Stimulated activated CD4-positive, alpha-beta T cell treated with anti-CD3 and anti-CD28 coated beads, Interleukin-12 subunit alpha, Interleukin-12 subunit beta, amount 100 ng/mL, for 48 hours (primary cell): ENCODE data around the gene WFDC11.
"Not testable (repeated sequence)": the region's sequence is repeated elsewhere in the genome, so short reads cannot be mapped to it uniquely, and the experiment has no call there.

Source experiments
- DNase-seq, 3 donors: peaks; one replicate each; pipeline ENCODE4 v3.0.0-alpha.2; 2020; ENCODE audit warnings: low read depth in 2 of 3, low spot score in 1 of 3

WFDC11 gene

GRCh38 chr20:45670139-45670538, at the start of gene WFDC11:
WFDC11 (minus strand) TSS chr20:45670239; CDS start chr20:45650600, 19,639 bp downstream.
- DNase-seq, result no peak

- not testable (repeated sequence) for DNase-seq
These were observed 46.2 kb upstream of the WFDC11 start for GRCh38 chr20:45716141-45716688.

GRCh38 chr20:45704969-45705637, 35.1 kb upstream of the WFDC11 start, which contains the start of gene WFDC10B:
WFDC10B (minus strand) TSS chr20:45705019; CDS start chr20:45685992, 19,027 bp downstream.
- no peak for DNase-seq

- no peak for DNase-seq
These were observed 31.8 kb upstream of the WFDC11 start, which contains the start of gene WFDC13 for GRCh38 chr20:45701873-45702272. WFDC13 (plus strand) TSS chr20:45702038; CDS start chr20:45702124, 86 bp downstream.

GRCh38 chr20:45701104-45701503, 31.1 kb upstream of the WFDC11 start:
- DNase-seq, result no peak

GRCh38 chr20:45695496-45695895, 25.5 kb upstream of the WFDC11 start:
- no peak for DNase-seq

- not testable (repeated sequence) for DNase-seq
These were observed 23.3 kb upstream of the WFDC11 start for GRCh38 chr20:45693346-45693745.

- no peak for DNase-seq
These were observed 15.9 kb upstream of the WFDC11 start for GRCh38 chr20:45685896-45686295.

GRCh38 chr20:45679650-45680049, 9.6 kb upstream of the WFDC11 start:
- DNase-seq, result no peak

GRCh38 chr20:45672765-45673164, 2.7 kb upstream of the WFDC11 start:
- no peak for DNase-seq

GRCh38 chr20:45657038-45657437, 13.0 kb downstream of the WFDC11 start:
- DNase-seq, result not testable (repeated sequence)

GRCh38 chr20:45651726-45652125, 18.3 kb downstream of the WFDC11 start:
- DNase-seq, result not testable (repeated sequence)

- DNase-seq, result no peak
These were observed 20.7 kb downstream of the WFDC11 start for GRCh38 chr20:45649312-45649863.

- DNase-seq, result no peak
These were observed 22.5 kb downstream of the WFDC11 start for GRCh38 chr20:45647441-45648050.

- DNase-seq, result no peak
These were observed 23.2 kb downstream of the WFDC11 start for GRCh38 chr20:45646875-45647274.

- not testable (repeated sequence) for DNase-seq
These were observed 24.2 kb downstream of the WFDC11 start for GRCh38 chr20:45645869-45646268.

- not testable (repeated sequence) for DNase-seq
These were observed 29.0 kb downstream of the WFDC11 start for GRCh38 chr20:45641076-45641475.

GRCh38 chr20:45639687-45640086, 30.4 kb downstream of the WFDC11 start:
- DNase-seq, result no peak

- no peak for DNase-seq
These were observed 33.5 kb downstream of the WFDC11 start for GRCh38 chr20:45636513-45636912.

- DNase-seq, result no peak
These were observed 38.9 kb downstream of the WFDC11 start, which contains the start of gene WFDC9 for GRCh38 chr20:45631184-45631583. WFDC9 (minus strand) TSS chr20:45631284; CDS start chr20:45610181, 21,103 bp downstream.

GRCh38 chr20:45630371-45630770, 39.7 kb downstream of the WFDC11 start:
- DNase-seq, result no peak
